AG04449 (cell line): ENCODE measurements around the gene TRAF7.
"Not testable (repeated sequence)": the region's sequence is repeated elsewhere in the genome, so short reads cannot be mapped to it uniquely, and the experiment has no call there.

Source experiments
- CTCF ChIA-PET: fragments of 350-600 bp; formaldehyde crosslinking; extraction: SDS; loops from one replicate; lab custom pipeline; 2021; ENCODE audit warnings: antibody characterized with exemption; lab: Yijun Ruan, JAX
- POLR2A ChIA-PET: fragments of 400-600, 350-600 bp; formaldehyde crosslinking; extraction: SDS; loops from one replicate; lab custom pipeline; 2020; ENCODE audit warnings: antibody characterized with exemption, inconsistent platforms; lab: Yijun Ruan, JAX
- DNase-seq: peaks from one replicate; pipeline ENCODE4 v3.0.0-alpha.2; 2010; ENCODE audit warnings: low read depth, low spot score
- H3K4me3 ChIP-seq: 2 replicates; pipeline ENCODE4 v1.5.1; 2011; ENCODE audit warnings: low read depth, mild to moderate bottlenecking, control low read depth, low read length
- TF ChIP-seq, protein P1 (sequence below): IDR thresholded peaks from one replicate; pipeline ENCODE4 v1.5.1; 2011; ENCODE audit warnings: mild to moderate bottlenecking, moderate library complexity, low read length, control low read depth, inconsistent platforms; ENCODE audit not compliant: insufficient read depth; ENCODE audit errors: missing control alignments

The TRAF7 gene

GRCh38 chr16:2124694-2125444, 30.7 kb upstream of the TRAF7 start:
- DNase-seq, CTCF ChIA-PET, POLR2A ChIA-PET: not testable (repeated sequence)
- H3K4me3 ChIP-seq: peak overlapping the region; percentile 42

DNA sequence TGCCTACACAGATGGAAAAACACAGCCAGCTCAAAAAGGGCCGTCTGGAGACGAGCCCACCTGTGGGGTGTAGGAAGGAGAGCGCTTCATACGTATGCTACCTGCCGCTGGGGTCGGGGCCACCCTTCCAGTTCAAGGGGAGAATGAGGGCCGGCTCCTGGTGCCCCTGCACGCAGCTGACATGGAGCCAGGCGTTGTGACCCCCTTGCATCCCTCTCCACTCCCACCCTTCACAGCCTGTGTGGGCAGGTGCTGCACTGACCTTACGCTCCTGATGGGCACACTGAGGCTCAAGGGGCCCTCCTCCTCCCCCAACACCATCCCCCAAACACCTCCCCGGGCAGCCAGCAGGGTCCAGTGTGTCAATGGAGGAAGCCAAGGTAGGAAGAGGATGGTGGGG, 30.0 kb upstream of the TRAF7 start:
- POLR2A ChIA-PET: interaction anchor here (1.3 kb wide), 1 partner anchor 161 kb away, joined by 3 read pairs; the partner anchor contains the start of gene RPS2
- DNase-seq, CTCF ChIA-PET: not testable (repeated sequence)
- peak overlapping the region; percentile 33; the same call in 1 of the 2 replicates for H3K4me3 ChIP-seq

GRCh38 chr16:2126161-2126743, 29.3 kb upstream of the TRAF7 start:
- H3K4me3 ChIP-seq, DNase-seq: not testable (repeated sequence)
- TF ChIP-seq, protein P1, sequence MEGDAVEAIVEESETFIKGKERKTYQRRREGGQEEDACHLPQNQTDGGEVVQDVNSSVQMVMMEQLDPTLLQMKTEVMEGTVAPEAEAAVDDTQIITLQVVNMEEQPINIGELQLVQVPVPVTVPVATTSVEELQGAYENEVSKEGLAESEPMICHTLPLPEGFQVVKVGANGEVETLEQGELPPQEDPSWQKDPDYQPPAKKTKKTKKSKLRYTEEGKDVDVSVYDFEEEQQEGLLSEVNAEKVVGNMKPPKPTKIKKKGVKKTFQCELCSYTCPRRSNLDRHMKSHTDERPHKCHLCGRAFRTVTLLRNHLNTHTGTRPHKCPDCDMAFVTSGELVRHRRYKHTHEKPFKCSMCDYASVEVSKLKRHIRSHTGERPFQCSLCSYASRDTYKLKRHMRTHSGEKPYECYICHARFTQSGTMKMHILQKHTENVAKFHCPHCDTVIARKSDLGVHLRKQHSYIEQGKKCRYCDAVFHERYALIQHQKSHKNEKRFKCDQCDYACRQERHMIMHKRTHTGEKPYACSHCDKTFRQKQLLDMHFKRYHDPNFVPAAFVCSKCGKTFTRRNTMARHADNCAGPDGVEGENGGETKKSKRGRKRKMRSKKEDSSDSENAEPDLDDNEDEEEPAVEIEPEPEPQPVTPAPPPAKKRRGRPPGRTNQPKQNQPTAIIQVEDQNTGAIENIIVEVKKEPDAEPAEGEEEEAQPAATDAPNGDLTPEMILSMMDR: peak; percentile 3
- CTCF ChIA-PET: interaction anchor here (1.0 to 1.1 kb wide), 2 partner anchors 14 to 28 kb away, joined by 3 to 5 read pairs; no protein-coding TSS in a partner anchor
- POLR2A ChIA-PET: interaction anchor here (0.7 to 1.3 kb wide), 2 partner anchors 29 to 161 kb away, joined by 3 read pairs; partner anchors contain the start of genes RPS2 and TRAF7

- DNase-seq, H3K4me3 ChIP-seq: not testable (repeated sequence)
- CTCF ChIA-PET: interaction anchor here (1.0 to 1.1 kb wide), 2 partner anchors 14 to 27 kb away, joined by 3 to 5 read pairs; no protein-coding TSS in a partner anchor
- POLR2A ChIA-PET: interaction anchor here (1.3 kb wide), 1 partner anchor 162 kb away, joined by 3 read pairs; the partner anchor contains the start of gene RPS2
Observed at GRCh38 chr16:2126928-2127556, 28.5 kb upstream of the TRAF7 start.

DNA sequence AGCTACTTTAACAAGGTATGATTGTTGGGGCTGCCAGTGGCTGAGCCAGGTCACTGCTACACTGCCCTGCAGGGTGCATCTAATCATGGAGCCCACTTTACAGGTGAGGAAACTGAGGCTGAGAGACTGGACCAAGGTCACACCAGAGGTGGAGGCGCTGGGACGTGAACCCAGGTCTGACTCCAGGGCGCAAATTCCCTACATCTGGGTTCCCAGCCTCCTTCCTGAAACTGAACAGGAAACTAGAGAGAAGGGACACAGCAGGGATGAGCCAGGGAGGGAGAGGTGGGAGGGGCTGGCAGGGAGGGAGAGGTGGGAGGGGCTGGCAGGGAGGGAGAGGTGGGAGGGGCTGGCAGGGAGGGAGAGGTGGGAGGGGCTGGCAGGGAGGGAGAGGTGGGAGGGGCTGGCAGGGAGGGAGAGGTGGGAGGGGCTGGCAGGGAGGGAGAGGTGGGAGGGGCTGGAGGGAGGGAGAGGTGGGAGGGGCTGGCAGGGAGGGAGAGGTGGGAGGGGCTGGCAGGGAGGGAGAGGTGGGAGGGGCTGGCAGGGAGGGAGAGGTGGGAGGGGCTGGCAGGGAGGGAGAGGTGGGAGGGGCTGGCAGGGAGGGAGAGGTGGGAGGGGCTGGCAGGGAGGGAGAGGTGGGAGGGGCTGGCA, 27.8 kb upstream of the TRAF7 start:
- POLR2A ChIA-PET, DNase-seq, H3K4me3 ChIP-seq: not testable (repeated sequence)
- CTCF ChIA-PET: interaction anchor here (1.1 kb wide), 1 partner anchor 26 kb away, joined by 3 read pairs; no protein-coding TSS in a partner anchor

GRCh38 chr16:2129251-2129650, 26.3 kb upstream of the TRAF7 start:
- DNase-seq, CTCF ChIA-PET, POLR2A ChIA-PET, H3K4me3 ChIP-seq: not testable (repeated sequence)

- POLR2A ChIA-PET, CTCF ChIA-PET, H3K4me3 ChIP-seq, DNase-seq: not testable (repeated sequence)
Observed at GRCh38 chr16:2129890-2130447, 25.6 kb upstream of the TRAF7 start.

DNA sequence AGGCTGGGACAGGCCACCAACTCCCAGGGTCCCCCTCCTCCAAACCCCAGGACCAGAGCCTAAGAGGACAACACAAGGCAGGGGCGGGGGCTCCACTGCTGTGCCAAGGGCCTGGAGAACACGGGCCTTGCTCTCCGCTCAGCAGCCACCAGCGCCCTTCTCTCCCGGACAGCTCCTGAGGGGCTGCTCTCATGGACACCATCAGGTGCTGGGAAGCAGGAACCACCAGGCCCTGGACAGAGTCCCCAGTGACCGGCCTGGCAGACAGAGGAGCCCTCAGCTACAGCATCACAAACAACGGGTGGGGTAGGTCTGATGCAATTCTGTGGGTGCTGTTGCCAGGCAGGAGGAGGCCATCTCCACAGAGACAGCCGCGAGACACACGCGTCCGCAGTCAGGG, 21.8 kb upstream of the TRAF7 start:
- POLR2A ChIA-PET, DNase-seq, CTCF ChIA-PET: not testable (repeated sequence)
- peak overlapping the region; percentile 34 for H3K4me3 ChIP-seq

DNA sequence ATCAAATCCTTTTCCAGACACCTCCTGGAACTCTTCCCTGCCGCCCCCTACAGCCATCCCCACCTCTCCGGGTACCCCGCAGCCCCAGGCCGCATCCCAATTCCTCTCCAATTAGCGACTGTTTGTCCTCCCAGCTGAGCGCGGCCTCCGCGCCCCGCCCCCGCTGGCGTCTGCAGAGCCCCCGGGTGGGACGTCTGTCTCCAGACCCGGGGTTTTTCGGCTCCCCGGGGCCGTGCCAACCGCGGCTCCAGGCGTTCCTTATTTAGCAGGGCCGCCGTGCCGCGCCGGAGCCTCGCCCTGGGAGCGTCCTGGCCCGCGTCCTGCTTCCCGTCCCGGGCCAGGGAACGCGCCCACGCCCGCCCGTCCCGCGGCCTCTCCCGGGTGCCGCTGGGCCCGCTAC, 20.5 kb upstream of the TRAF7 start:
- H3K4me3 ChIP-seq: peak overlapping the region; percentile 59
- POLR2A ChIA-PET, CTCF ChIA-PET, DNase-seq: not testable (repeated sequence)

DNA sequence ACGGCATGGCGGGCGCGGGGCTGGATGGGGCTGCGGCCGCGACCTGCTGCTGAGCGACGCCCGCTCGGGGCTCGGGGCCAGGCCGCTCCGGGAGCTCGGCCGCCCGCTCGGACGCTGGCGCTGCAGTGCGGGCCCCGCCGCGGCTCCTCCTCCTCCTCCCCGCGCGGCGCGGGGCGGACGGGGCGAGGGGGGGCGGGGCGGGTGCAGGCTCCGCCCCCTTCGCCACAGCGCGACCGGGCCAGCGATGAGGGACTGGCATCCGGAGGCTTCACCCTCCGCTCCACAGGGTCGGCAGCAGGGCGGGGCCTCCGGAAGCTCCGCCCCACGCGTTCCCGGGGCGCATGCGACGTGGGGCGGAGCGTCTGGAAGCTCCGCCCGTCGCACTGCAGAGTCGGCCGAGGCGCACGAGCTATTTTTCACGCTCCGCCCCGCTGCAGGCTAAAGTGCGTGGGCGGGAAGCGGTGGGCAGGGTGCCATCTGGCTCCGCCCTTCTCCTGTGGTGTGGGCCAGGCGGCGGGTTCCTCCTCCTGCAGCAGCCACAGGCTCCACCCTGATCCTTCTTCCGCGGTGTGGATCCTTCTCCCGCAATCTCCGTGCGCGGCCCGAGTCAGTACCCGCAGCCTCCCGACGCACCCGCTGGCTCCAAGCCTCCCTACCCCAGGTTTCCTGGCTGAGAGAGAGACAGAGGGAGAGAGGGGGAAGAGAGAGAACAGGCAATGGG, 19.7 kb upstream of the TRAF7 start, which contains the start of gene PKD1:
Gene PKD1, minus strand, starts transcription at position 129 of the 721 bp plus-strand sequence. CDS start 209 bp downstream, outside the sequence.
- POLR2A ChIA-PET: interaction anchor here (0.5 to 0.6 kb wide), 2 partner anchors 19 to 171 kb away, joined by 3 to 12 read pairs; partner anchors contain the start of genes RPS2 and TRAF7

More for the DNA sequence above, 19.7 kb upstream of the TRAF7 start, which contains the start of gene PKD1:
- peak within 1 kb of the TSS; percentile 59 for H3K4me3 ChIP-seq
- DNase-seq: peak; percentile 63
- CTCF ChIA-PET: interaction anchor here (1.7 to 8.9 kb wide), 2 partner anchors 114 to 131 kb away, joined by 9 to 176 read pairs; partner anchors contain the start of gene ZNF598
